Neuronal stem cell (in vitro differentiated cells): ENCODE data around the gene H19.

Source experiments
- DNase-seq: peaks from one replicate; pipeline ENCODE4 v3.0.0-alpha.2; 2013; ENCODE audit warnings: low spot score
- H2AFZ ChIP-seq: one replicate; pipeline ENCODE4 v1.6.1; 2013; ENCODE audit warnings: mild to moderate bottlenecking, low read length, inconsistent platforms
- H2AK5ac ChIP-seq: 2 replicates; pipeline ENCODE4 v1.6.1; 2013; ENCODE audit warnings: low read depth, mild to moderate bottlenecking, inconsistent platforms, low read length, moderate library complexity, mixed read lengths
- H2BK120ac ChIP-seq: 2 replicates; pipeline ENCODE4 v1.6.1; 2013; ENCODE audit warnings: low read depth, mild to moderate bottlenecking, inconsistent platforms, low read length, moderate library complexity, mixed read lengths
- H2BK12ac ChIP-seq: one replicate; pipeline ENCODE4 v1.6.1; 2013; ENCODE audit warnings: low read length, inconsistent platforms
- H2BK15ac ChIP-seq: 2 replicates; pipeline ENCODE4 v1.6.1; 2013; ENCODE audit warnings: mild to moderate bottlenecking, low read length, inconsistent platforms, mixed read lengths
- H2BK5ac ChIP-seq: one replicate; pipeline ENCODE4 v1.6.1; 2013; ENCODE audit warnings: inconsistent platforms, mild to moderate bottlenecking, low read length, moderate library complexity
- H3K14ac ChIP-seq: one replicate; pipeline ENCODE4 v1.6.1; 2013; ENCODE audit warnings: low read length, inconsistent platforms
- H3K18ac ChIP-seq: 2 replicates; pipeline ENCODE4 v1.6.1; 2013; ENCODE audit warnings: low read length, inconsistent platforms
- H3K23ac ChIP-seq: 2 replicates; pipeline ENCODE4 v1.6.1; 2013; ENCODE audit warnings: low read depth, mild to moderate bottlenecking, mixed read lengths, low read length, inconsistent platforms; ENCODE audit not compliant: poor library complexity
- H3K27ac ChIP-seq: replicated peaks from 3 replicates; pipeline ENCODE4 v1.5.1; 2013; ENCODE audit warnings: low read length, inconsistent platforms
- H3K27me3 ChIP-seq, 3 experiments: 2 replicates each; pipeline ENCODE4 v1.6.1; 2013; ENCODE audit warnings: low read length in 3 of 3, mild to moderate bottlenecking in 2 of 3, inconsistent platforms in 1 of 3, low read depth in 1 of 3, mixed read lengths in 1 of 3, moderate library complexity in 1 of 3; ENCODE audit not compliant: control insufficient read depth in 3 of 3, insufficient read depth in 3 of 3
- H3K36me3 ChIP-seq, 2 donors: replicated peaks in 1 of 2; 2 replicates each; pipeline ENCODE4 v1.6.1; 2013; ENCODE audit warnings: low read length in 2 of 2; ENCODE audit not compliant: control insufficient read depth in 2 of 2, insufficient read depth in 2 of 2
- H3K4ac ChIP-seq: 2 replicates; pipeline ENCODE4 v1.6.1; 2013; ENCODE audit warnings: inconsistent platforms, mild to moderate bottlenecking, low read length, moderate library complexity
- H3K4me1 ChIP-seq, 2 donors: 1 replicate in 1 of 2; 2 replicates in 1 of 2; pipeline ENCODE4 v1.6.1; 2013; ENCODE audit warnings: low read length in 2 of 2, low read depth in 1 of 2; ENCODE audit not compliant: control insufficient read depth in 2 of 2, insufficient read depth in 1 of 2
- H3K4me2 ChIP-seq: one replicate; pipeline ENCODE4 v1.6.1; 2013; ENCODE audit warnings: mild to moderate bottlenecking, low read length, inconsistent platforms; ENCODE audit not compliant: insufficient read depth, poor library complexity, severe bottlenecking
- H3K4me3 ChIP-seq, 2 donors: 2 replicates each; pipeline ENCODE4 v1.5.1; 2013; ENCODE audit warnings: low read length in 2 of 2, mild to moderate bottlenecking in 2 of 2, inconsistent platforms in 1 of 2, moderate library complexity in 1 of 2
- H3K79me1 ChIP-seq: one replicate; pipeline ENCODE4 v1.6.1; 2013; ENCODE audit warnings: low read depth, mild to moderate bottlenecking, inconsistent platforms, low read length, moderate library complexity
- H3K9ac ChIP-seq: one replicate; pipeline ENCODE4 v1.6.1; 2013; ENCODE audit warnings: mild to moderate bottlenecking, low read depth, low read length, inconsistent platforms; ENCODE audit not compliant: poor library complexity
- H3K9me3 ChIP-seq, 2 donors: replicated peaks in 1 of 2; 2 replicates each; pipeline versions ENCODE3 to v1.6.1; 2013; ENCODE audit warnings: low read length in 2 of 2, mild to moderate bottlenecking in 2 of 2, inconsistent platforms in 1 of 2, low read depth in 1 of 2, mixed read lengths in 1 of 2, moderate library complexity in 1 of 2; ENCODE audit not compliant: control insufficient read depth in 2 of 2, insufficient read depth in 1 of 2
- H4K8ac ChIP-seq: one replicate; pipeline ENCODE4 v1.6.1; 2013; ENCODE audit warnings: low read depth, mild to moderate bottlenecking, inconsistent platforms, low read length, moderate library complexity
- H4K91ac ChIP-seq: one replicate; pipeline ENCODE4 v1.6.1; 2013; ENCODE audit warnings: low read length, low read depth, mild to moderate bottlenecking, inconsistent platforms; ENCODE audit not compliant: poor library complexity
- WGBS, 2 donors: extraction: QIAGEN DNeasy Blood & Tissue Kit; methylation state at CpG; one replicate each; pipeline ENCODE4 v1.1.7; 2013; ENCODE audit warnings: missing lambda C conversion rate in 2 of 2, mixed read lengths in 1 of 2; ENCODE audit not compliant: insufficient read length in 2 of 2, insufficient replicate concordance in 1 of 2; ENCODE audit errors: extremely low coverage in 2 of 2; 5-methylcytosine and 5-hydroxymethylcytosine counted together

H19 gene

DNA sequence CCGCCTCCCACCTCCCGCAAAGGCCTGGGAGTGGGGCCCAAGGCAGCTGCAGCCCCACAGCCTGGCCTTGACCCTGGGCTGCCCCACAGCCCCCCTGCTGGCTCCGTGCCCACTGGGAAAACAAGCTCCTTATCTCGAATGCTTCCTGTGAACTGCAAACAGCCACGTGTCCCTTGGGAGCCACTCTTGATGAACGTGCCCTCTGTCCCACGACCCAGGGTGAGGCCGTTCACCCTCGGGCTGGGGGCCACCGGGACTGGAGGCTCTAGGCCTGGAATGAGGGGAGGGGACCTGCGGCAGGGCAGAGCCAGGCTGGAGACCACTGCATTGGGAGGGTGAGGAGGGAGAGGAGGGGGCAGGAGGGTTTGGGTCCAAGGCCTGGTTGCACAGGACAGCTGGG lies 9.5 kb downstream of the H19 start:
- Histone ChIP-seq H3K4ac (no peak overlapping the region), H3K27me3 (no peaks in the 10 kb centered on the region), H3K27ac (no peak overlapping the region), H3K4me2 (no peak overlapping the region), H2BK120ac (no peak overlapping the region), H3K36me3 (no peaks in the 10 kb centered on the region), H3K4me1 (peaks cover 0 to 1% of the 10 kb centered on the region in 2 donors), H2AK5ac (no peak overlapping the region), H3K9ac (no peak overlapping the region), H2BK15ac (no peak overlapping the region), H2AFZ (no peak overlapping the region), H4K8ac (no peak overlapping the region), H2BK5ac (no peak overlapping the region), H3K14ac (no peak overlapping the region), H2BK12ac (no peak overlapping the region), H3K9me3 (no peaks in the 10 kb centered on the region), H4K91ac (no peak overlapping the region), H3K18ac (no peak overlapping the region), H3K23ac (no peak overlapping the region), H3K4me3 (no peak overlapping the region), H3K79me1 (no peaks in the 10 kb centered on the region)
- no CpG with 5 or more reads among the region's 11 CpGs for WGBS, 2 donors
- DNase-seq = no peak

GRCh38 chr11:1987024-1987423 lies 10.6 kb downstream of the H19 start:
- Histone ChIP-seq H3K4ac (no peak overlapping the region), H3K23ac (no peak overlapping the region), H3K14ac (no peak overlapping the region), H3K4me3 (no peak overlapping the region), H3K27ac (no peak overlapping the region), H2AK5ac (no peak overlapping the region), H3K79me1 (no peaks in the 10 kb centered on the region), H3K18ac (no peak overlapping the region), H4K91ac (no peak overlapping the region), H2BK120ac (no peak overlapping the region), H3K9me3 (no peaks in the 10 kb centered on the region), H2BK5ac (no peak overlapping the region), H4K8ac (no peak overlapping the region), H3K36me3 (no peaks in the 10 kb centered on the region), H2BK15ac (no peak overlapping the region), H3K4me1 (peaks cover 0 to 1% of the 10 kb centered on the region in 2 donors), H3K4me2 (no peak overlapping the region), H2AFZ (no peak overlapping the region), H3K9ac (no peak overlapping the region), H3K27me3 (no peaks in the 10 kb centered on the region), H2BK12ac (no peak overlapping the region)
- WGBS, 2 donors = no CpG with 5 or more reads among the region's 6 CpGs
- DNase-seq = no peak

DNA sequence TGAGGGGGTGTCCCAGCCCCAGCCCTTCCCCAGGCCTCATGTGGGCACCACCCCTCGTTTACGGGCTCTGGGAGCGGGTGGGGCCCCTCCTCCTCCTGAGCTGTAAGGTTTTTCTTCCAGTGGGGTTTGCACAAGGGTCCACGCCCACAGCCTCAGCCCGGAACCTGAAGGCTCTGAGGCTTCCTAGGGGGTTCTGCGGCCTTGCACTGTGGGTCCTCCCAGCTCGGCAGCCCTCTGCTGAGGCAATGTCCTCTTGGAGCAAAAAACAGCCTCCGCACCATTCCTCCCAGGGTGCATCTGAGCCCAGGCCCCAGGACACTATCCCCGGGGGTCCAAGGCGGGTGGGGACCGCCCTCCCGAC lies 14.1 kb downstream of the H19 start:
- no peak overlapping the region for H2BK120ac ChIP-seq
- H3K18ac ChIP-seq = no peak overlapping the region
- H4K91ac ChIP-seq = no peak overlapping the region
- H2AK5ac ChIP-seq = no peak overlapping the region
- H4K8ac ChIP-seq = no peak overlapping the region
- H3K27me3 ChIP-seq = no peaks in the 10 kb centered on the region
- no peak overlapping the region for H3K23ac ChIP-seq
- DNase-seq = no peak
- H3K27ac ChIP-seq = no peak overlapping the region
- H3K36me3 ChIP-seq = no peaks in the 10 kb centered on the region
- H3K9ac ChIP-seq = no peak overlapping the region
- WGBS, 2 donors = no CpG with 5 or more reads among the region's 12 CpGs
- H3K14ac ChIP-seq = no peak overlapping the region
- no peak overlapping the region for H2BK12ac ChIP-seq
- H3K4me3 ChIP-seq = no peak overlapping the region
- no peak overlapping the region for H2BK5ac ChIP-seq
- peaks cover 0 to 1% of the 10 kb centered on the region in 2 donors for H3K4me1 ChIP-seq
- H3K9me3 ChIP-seq = no peaks in the 10 kb centered on the region
- H3K4ac ChIP-seq = no peak overlapping the region
- H3K79me1 ChIP-seq = no peaks in the 10 kb centered on the region
- no peak overlapping the region for H2BK15ac ChIP-seq
- H3K4me2 ChIP-seq = no peak overlapping the region
- H2AFZ ChIP-seq = no peak overlapping the region

DNA sequence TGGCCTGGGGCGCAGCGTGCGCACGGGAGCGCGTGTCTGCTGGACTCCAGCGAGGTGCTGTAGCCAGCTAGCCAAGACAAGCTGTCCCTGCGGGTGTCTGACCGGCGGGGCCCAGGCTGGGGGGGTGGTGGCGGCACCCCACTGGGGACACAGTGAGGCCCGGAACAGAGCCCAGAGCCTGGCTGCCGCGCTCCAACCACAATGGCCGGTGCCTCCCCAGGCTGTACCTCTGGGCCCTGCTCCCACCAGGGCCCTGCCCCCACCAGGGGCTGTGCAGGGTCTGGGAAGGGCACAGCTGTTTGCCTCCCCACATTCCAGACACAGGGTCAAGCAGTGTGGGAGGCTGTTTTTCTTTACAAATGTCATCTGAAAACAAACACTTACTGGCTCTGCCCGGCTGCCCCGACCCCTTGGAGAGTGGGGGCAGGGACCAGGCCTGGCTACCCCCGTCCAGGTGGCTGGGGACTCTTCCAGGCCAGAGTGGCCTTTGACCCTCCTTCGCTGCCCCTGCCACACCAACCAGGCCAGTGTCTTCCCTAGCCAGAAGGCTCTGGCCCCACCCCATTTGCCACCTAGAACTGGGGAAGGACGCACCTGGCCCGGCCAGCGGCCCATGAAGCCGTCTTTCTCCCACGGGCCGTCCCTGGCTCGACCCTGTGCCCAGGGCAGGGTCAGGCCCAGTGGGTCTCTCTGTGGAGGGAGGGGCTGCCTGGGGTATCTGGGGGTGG lies 14.6 kb downstream of the H19 start:
- Histone ChIP-seq H3K27me3 (no peaks in the 10 kb centered on the region), H3K9ac (no peak overlapping the region), H3K4me3 (no peak overlapping the region), H2BK120ac (no peak overlapping the region), H3K36me3 (no peaks in the 10 kb centered on the region), H3K4me2 (no peak overlapping the region), H2AFZ (no peak overlapping the region), H2AK5ac (no peak overlapping the region), H3K27ac (no peak overlapping the region), H3K4me1 (peaks cover 0 to 1% of the 10 kb centered on the region in 2 donors), H3K23ac (no peak overlapping the region), H3K4ac (no peak overlapping the region), H3K18ac (no peak overlapping the region), H3K79me1 (no peaks in the 10 kb centered on the region), H2BK5ac (no peak overlapping the region), H4K91ac (no peak overlapping the region), H4K8ac (no peak overlapping the region), H2BK15ac (no peak overlapping the region), H3K9me3 (no peaks in the 10 kb centered on the region), H3K14ac (no peak overlapping the region), H2BK12ac (no peak overlapping the region)
- DNase-seq = no peak
- WGBS, 2 donors = no CpG with 5 or more reads among the region's 26 CpGs
